K562 (cell line): ENCODE measurements around the gene ABCF2. TPM values are rescaled to one million over a fixed set of nuclear protein-coding genes. Genes with fewer than 3 reads are reported as not detected.

Experiments used
- CBX1 ChIP-seq: sonication (generic); IDR thresholded peaks from 2 replicates; pipeline ENCODE4 v1.6.1; 2016; ENCODE audit warnings: antibody characterized with exemption, low read depth, mild to moderate bottlenecking
- CEBPB ChIP-seq: fragments of 450-650 bp; IDR thresholded peaks from 2 replicates; pipeline ENCODE4 v1.6.1; 2016; ENCODE audit warnings: missing genetic modification characterization, missing compliant biosample characterization
- CSDE1 ChIP-seq, 2 experiments: fragments of 450-650 bp; IDR thresholded peaks; 2 replicates each; pipeline ENCODE4 v1.6.1; 2016; ENCODE audit warnings: mild to moderate bottlenecking in 1 of 2
- FOSL1 ChIP-seq: fragments of 200-800 bp; sonication (Bioruptor generic); conservative IDR thresholded peaks from 2 replicates; pipeline ENCODE4 v1.6.1; 2016; ENCODE audit warnings: missing genetic modification characterization, missing compliant biosample characterization
- FOXA1 ChIP-seq: fragments of 450-650 bp; IDR thresholded peaks from 2 replicates; pipeline ENCODE4 v1.6.1; 2016; ENCODE audit warnings: mild to moderate bottlenecking, borderline replicate concordance
- FOXM1 ChIP-seq, 2 experiments: fragments of 450-650 bp in 1 of 2; sonication (generic) in 1 of 2; formaldehyde crosslinking in 1 of 2; IDR thresholded peaks; 2 replicates each; pipeline versions ENCODE4 v1.6.1 to v1.9.0; 2017 to 2022; ENCODE audit warnings: low read depth in 2 of 2, mild to moderate bottlenecking in 2 of 2, missing genetic modification reagents in 1 of 2, moderate library complexity in 1 of 2
- HDAC8 ChIP-seq: fragments of 450-650 bp; IDR thresholded peaks from 2 replicates; pipeline ENCODE4 v1.6.1; 2016; ENCODE audit warnings: mild to moderate bottlenecking, missing genetic modification characterization, moderate library complexity, missing compliant biosample characterization
- KLF10 ChIP-seq: fragments of 250-450 bp; sonication (Bioruptor Pico); IDR thresholded peaks from 2 replicates; pipeline ENCODE4 v1.6.1; 2021; ENCODE audit warnings: matching md5 sums
- MAFK ChIP-seq: IDR thresholded peaks from 2 replicates; pipeline ENCODE4 v1.6.1; 2011; ENCODE audit warnings: low read length, improper control_type of control experiment
- RBM17 ChIP-seq: fragments of 200-400 bp; formaldehyde crosslinking; IDR thresholded peaks from 2 replicates; pipeline ENCODE4 v1.6.1; 2017; ENCODE audit warnings: low read depth, mild to moderate bottlenecking, low read length, borderline replicate concordance
- SETDB1 ChIP-seq: IDR thresholded peaks from one replicate; pipeline ENCODE4 v1.6.1; 2012; ENCODE audit warnings: low read length, control low read depth, inconsistent platforms
- SIN3B ChIP-seq: fragments of 450-650 bp; IDR thresholded peaks from 2 replicates; pipeline ENCODE4 v1.6.1; 2017; ENCODE audit warnings: low read depth, mild to moderate bottlenecking, moderate library complexity
- SMARCE1 ChIP-seq: fragments of 450-650 bp; IDR thresholded peaks from 2 replicates; pipeline ENCODE4 v1.7.1; 2016; ENCODE audit warnings: mild to moderate bottlenecking
- SRSF9 ChIP-seq: fragments of 200-400 bp; formaldehyde crosslinking; IDR thresholded peaks from 2 replicates; pipeline ENCODE4 v1.6.1; 2017; ENCODE audit warnings: low read depth, low read length, borderline replicate concordance
- ZNF707 ChIP-seq: fragments of 250-450 bp; sonication (Bioruptor Pico); conservative IDR thresholded peaks from 2 replicates; pipeline ENCODE4 v1.8.0; 2022; ENCODE audit warnings: inconsistent platforms, mild to moderate bottlenecking, moderate library complexity
- polyA plus RNA-seq, 8 experiments: library from polyadenylated mRNA; depleted of rRNA in 4 of 8; stranded (reverse) in 5 of 8; unstranded in 3 of 8; fragments of >200 nt; fragmentation: Nextera tagmentation in 2 of 8; fragmentation: Illumina TruSeq in 1 of 8; extraction: Ambion mirVana in 2 of 8; extraction: Trizol in 1 of 8; gene quantifications; 2 replicates each; pipeline versions ENCODE4 v1.2.1 to v1.2.3, GENCODE V29; 2011 to 2014; ENCODE audit warnings: inconsistent platforms in 1 of 8, missing spikeins in 1 of 8
- total RNA-seq, 7 experiments: library from RNA; depleted of rRNA in 6 of 7; stranded (reverse); fragments of >200 nt in 6 of 7; fragmentation: Illumina TruSeq in 2 of 7; extraction: Trizol in 2 of 7; gene quantifications; 2 replicates each; pipeline versions ENCODE4 v1.2.1 to v1.2.3, GENCODE V29; 2011 to 2021; ENCODE audit warnings: low replicate concordance in 1 of 7
- TF ChIP-seq, protein P1 (sequence below): IDR thresholded peaks from 3 replicates; pipeline ENCODE4 v1.6.1; 2011; ENCODE audit warnings: borderline replicate concordance, mild to moderate bottlenecking, moderate library complexity; ENCODE audit not compliant: insufficient read length; ENCODE audit errors: extremely low read depth
- TF ChIP-seq, protein P2 (sequence below): fragments of 450-650 bp; IDR thresholded peaks from 2 replicates; pipeline ENCODE4 v1.6.1; 2016; ENCODE audit warnings: low read depth

The ABCF2 gene
- total and polyA plus RNA-seq, 9 of the 15 experiments (the other 6 are each of a cell fraction or from before 2014, with no cell fraction given): 62.1 to 224 (median 113) TPM

DNA sequence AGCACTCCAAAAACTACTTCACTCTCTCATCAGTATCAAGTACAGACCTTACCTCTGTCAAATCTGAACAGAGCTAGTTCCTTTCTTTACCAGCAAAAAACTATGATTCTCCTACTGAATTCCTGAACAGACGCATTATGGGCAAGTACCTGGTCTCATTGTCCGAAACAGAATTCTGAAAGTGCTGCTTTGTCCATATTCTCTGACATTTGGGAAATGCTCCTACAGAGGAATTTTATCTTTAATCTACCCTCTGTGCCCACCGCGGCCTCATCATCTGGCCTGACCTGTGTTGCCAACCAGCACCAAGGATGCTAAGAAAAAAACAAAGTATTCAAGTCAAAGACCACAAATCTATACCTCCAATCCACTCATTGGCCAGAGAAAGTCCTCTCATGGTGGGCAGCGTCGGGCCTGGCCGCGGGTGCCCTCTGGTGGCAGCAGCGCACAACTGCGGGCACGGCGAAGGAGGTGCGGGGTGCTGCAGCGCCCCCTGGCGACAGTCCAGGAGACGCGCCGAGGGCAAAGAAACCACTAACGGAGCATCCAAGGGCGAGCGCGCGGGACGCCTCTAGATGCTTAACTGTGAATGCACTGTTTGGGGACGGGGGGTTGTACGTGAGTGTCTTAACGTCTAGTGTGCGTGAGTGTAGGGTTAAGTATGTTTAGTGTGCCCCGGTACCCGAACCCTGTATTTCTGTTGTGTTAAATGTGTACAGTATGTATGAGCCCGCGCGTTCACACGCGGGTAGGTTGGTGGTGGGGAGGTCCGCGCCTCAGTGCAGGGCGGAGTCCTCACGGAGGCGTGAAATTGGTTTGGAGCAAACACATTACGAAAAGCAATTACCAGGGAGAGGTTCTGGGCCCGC lies 54.5 kb downstream of the ABCF2 start (continued):
- TF ChIP-seq, protein P1, sequence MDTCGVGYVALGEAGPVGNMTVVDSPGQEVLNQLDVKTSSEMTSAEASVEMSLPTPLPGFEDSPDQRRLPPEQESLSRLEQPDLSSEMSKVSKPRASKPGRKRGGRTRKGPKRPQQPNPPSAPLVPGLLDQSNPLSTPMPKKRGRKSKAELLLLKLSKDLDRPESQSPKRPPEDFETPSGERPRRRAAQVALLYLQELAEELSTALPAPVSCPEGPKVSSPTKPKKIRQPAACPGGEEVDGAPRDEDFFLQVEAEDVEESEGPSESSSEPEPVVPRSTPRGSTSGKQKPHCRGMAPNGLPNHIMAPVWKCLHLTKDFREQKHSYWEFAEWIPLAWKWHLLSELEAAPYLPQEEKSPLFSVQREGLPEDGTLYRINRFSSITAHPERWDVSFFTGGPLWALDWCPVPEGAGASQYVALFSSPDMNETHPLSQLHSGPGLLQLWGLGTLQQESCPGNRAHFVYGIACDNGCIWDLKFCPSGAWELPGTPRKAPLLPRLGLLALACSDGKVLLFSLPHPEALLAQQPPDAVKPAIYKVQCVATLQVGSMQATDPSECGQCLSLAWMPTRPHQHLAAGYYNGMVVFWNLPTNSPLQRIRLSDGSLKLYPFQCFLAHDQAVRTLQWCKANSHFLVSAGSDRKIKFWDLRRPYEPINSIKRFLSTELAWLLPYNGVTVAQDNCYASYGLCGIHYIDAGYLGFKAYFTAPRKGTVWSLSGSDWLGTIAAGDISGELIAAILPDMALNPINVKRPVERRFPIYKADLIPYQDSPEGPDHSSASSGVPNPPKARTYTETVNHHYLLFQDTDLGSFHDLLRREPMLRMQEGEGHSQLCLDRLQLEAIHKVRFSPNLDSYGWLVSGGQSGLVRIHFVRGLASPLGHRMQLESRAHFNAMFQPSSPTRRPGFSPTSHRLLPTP: no peak
- no peak for TF ChIP-seq ZNF707 (CRISPR knock-in tag)
- TF ChIP-seq, protein P2, sequence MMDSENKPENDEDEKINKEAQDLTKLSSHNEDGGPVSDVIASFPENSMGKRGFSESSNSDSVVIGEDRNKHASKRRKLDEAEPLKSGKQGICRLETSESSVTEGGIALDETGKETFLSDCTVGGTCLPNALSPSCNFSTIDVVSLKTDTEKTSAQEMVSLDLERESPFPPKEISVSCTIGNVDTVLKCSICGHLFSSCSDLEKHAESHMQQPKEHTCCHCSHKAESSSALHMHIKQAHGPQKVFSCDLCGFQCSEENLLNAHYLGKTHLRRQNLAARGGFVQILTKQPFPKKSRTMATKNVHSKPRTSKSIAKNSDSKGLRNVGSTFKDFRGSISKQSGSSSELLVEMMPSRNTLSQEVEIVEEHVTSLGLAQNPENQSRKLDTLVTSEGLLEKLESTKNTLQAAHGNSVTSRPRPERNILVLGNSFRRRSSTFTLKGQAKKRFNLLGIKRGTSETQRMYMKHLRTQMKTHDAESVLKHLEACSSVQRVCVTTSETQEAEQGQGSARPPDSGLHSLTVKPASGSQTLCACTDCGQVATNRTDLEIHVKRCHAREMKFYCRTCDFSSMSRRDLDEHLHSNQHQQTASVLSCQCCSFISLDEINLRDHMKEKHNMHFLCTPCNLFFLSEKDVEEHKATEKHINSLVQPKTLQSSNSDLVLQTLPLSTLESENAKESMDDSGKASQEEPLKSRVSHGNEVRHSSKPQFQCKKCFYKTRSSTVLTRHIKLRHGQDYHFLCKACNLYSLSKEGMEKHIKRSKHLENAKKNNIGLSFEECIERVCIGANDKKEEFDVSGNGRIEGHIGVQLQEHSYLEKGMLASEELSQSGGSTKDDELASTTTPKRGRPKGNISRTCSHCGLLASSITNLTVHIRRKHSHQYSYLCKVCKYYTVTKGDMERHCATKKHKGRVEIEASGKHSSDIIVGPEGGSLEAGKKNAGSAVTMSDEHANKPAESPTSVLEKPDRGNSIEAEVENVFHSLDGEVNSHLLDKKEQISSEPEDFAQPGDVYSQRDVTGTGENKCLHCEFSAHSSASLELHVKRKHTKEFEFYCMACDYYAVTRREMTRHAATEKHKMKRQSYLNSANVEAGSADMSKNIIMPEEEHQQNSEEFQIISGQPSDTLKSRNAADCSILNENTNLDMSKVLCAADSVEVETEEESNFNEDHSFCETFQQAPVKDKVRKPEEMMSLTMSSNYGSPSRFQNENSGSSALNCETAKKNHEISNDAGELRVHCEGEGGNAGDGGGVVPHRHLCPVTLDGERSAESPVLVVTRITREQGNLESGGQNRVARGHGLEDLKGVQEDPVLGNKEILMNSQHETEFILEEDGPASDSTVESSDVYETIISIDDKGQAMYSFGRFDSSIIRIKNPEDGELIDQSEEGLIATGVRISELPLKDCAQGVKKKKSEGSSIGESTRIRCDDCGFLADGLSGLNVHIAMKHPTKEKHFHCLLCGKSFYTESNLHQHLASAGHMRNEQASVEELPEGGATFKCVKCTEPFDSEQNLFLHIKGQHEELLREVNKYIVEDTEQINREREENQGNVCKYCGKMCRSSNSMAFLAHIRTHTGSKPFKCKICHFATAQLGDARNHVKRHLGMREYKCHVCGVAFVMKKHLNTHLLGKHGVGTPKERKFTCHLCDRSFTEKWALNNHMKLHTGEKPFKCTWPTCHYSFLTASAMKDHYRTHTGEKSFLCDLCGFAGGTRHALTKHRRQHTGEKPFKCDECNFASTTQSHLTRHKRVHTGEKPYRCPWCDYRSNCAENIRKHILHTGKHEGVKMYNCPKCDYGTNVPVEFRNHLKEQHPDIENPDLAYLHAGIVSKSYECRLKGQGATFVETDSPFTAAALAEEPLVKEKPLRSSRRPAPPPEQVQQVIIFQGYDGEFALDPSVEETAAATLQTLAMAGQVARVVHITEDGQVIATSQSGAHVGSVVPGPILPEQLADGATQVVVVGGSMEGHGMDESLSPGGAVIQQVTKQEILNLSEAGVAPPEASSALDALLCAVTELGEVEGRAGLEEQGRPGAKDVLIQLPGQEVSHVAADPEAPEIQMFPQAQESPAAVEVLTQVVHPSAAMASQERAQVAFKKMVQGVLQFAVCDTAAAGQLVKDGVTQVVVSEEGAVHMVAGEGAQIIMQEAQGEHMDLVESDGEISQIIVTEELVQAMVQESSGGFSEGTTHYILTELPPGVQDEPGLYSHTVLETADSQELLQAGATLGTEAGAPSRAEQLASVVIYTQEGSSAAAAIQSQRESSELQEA: no peak
- no peak for TF ChIP-seq FOXA1
- TF ChIP-seq MAFK: peak; percentile 37
- no peak for TF ChIP-seq SRSF9
- no peak for TF ChIP-seq HDAC8
- TF ChIP-seq RBM17: no peak
- TF ChIP-seq KLF10 (CRISPR knock-in tag): no peak
- no peak for TF ChIP-seq FOSL1 (tag)
- TF ChIP-seq CEBPB (tag): no peak
- TF ChIP-seq SMARCE1: no peak
- TF ChIP-seq CSDE1 (IDR thresholded peaks at IDR 0.05): no peak; a peak in 1 of 4 replicates
- TF ChIP-seq CBX1: no peak; the same call in 1 of the 2 replicates
- 0 out of 2 replicates have a peak, but pooled peaks have one; percentile 15 for TF ChIP-seq SIN3B
- no peak for TF ChIP-seq FOXM1 (IDR thresholded peaks at IDR 0.05; ENCODE audit: low read depth)
- peak; percentile 76; the same call in 1 of the 2 replicates for TF ChIP-seq FOXM1 (CRISPR knock-in tag; IDR thresholded peaks at IDR 0.05; ENCODE audit: low read depth)
- TF ChIP-seq SETDB1: peak; percentile 90
